Activated CD8-positive, alpha-beta memory T cell treated with anti-CD3 and anti-CD28 coated beads, Interleukin-2, amount 50 U/mL, for 24 hours (primary cell): ENCODE data around the gene LGALS3.
"Not testable (repeated sequence)": the region's sequence is repeated elsewhere in the genome, so short reads cannot be mapped to it uniquely, and the experiment has no call there.

Source experiments
- DNase-seq: peaks from one replicate; pipeline ENCODE4 v3.0.0-alpha.2; 2020; ENCODE audit errors: extremely low read depth

The LGALS3 gene

GRCh38 chr14:55129086-55129427 lies at the start of gene LGALS3:
Gene LGALS3 (plus strand): TSS chr14:55129252. CDS start chr14:55137374, 8,122 bp downstream.
- DNase-seq: no peak

- not testable (repeated sequence) for DNase-seq
Measured at GRCh38 chr14:55079961-55080360, 49.1 kb upstream of the LGALS3 start.

- DNase-seq: no peak
Measured at GRCh38 chr14:55084401-55085059, 44.5 kb upstream of the LGALS3 start.

- no peak for DNase-seq
Measured at GRCh38 chr14:55085060-55085660, 43.9 kb upstream of the LGALS3 start.

GRCh38 chr14:55086938-55087337 lies 42.1 kb upstream of the LGALS3 start:
- no peak for DNase-seq

GRCh38 chr14:55088356-55088755 lies 40.7 kb upstream of the LGALS3 start:
- no peak for DNase-seq

- no peak for DNase-seq
Measured at GRCh38 chr14:55092341-55092740, 36.7 kb upstream of the LGALS3 start.

- DNase-seq: no peak
Measured at GRCh38 chr14:55094292-55095157, 34.5 kb upstream of the LGALS3 start.

- no peak for DNase-seq
Measured at GRCh38 chr14:55097881-55098560, 31.0 kb upstream of the LGALS3 start.

GRCh38 chr14:55098561-55098898 lies 30.5 kb upstream of the LGALS3 start:
- no peak for DNase-seq

GRCh38 chr14:55099756-55100155 lies 29.3 kb upstream of the LGALS3 start:
- no peak for DNase-seq

GRCh38 chr14:55101698-55102097 lies 27.4 kb upstream of the LGALS3 start:
- no peak for DNase-seq

GRCh38 chr14:55102141-55102621 lies 26.9 kb upstream of the LGALS3 start:
- no peak for DNase-seq

GRCh38 chr14:55103005-55103640 lies 25.9 kb upstream of the LGALS3 start:
- DNase-seq: no peak

- DNase-seq: no peak
Measured at GRCh38 chr14:55103971-55104954, 24.8 kb upstream of the LGALS3 start.

GRCh38 chr14:55105991-55106390 lies 23.1 kb upstream of the LGALS3 start:
- DNase-seq: no peak

GRCh38 chr14:55107766-55108554 lies 21.1 kb upstream of the LGALS3 start:
- DNase-seq: no peak

- no peak for DNase-seq
Measured at GRCh38 chr14:55109836-55110235, 19.2 kb upstream of the LGALS3 start.

- no peak for DNase-seq
Measured at GRCh38 chr14:55111122-55111708, 17.8 kb upstream of the LGALS3 start.
